Ishikawa (cell line): ENCODE data around the gene C16orf46.

ENCODE experiments used
- CEBPB ChIP-seq: IDR thresholded peaks from 2 replicates; pipeline ENCODE4 v1.6.1; 2012
- CREB1 ChIP-seq: IDR thresholded peaks from 2 replicates; pipeline ENCODE4 v1.6.1; 2012; ENCODE audit warnings: low read depth
- EGR1 ChIP-seq: IDR thresholded peaks from 2 replicates; pipeline ENCODE4 v1.6.1; 2012
- EP300 ChIP-seq: IDR thresholded peaks from 2 replicates; pipeline ENCODE4 v1.6.1; 2012; ENCODE audit warnings: borderline replicate concordance
- FOXM1 ChIP-seq: IDR thresholded peaks from 2 replicates; pipeline ENCODE4 v1.6.1; 2012; ENCODE audit warnings: low read depth, borderline replicate concordance
- NFIC ChIP-seq: IDR thresholded peaks from 2 replicates; pipeline ENCODE4 v1.6.1; 2012
- RAD21 ChIP-seq: IDR thresholded peaks from 2 replicates; pipeline ENCODE4 v1.6.1; 2012; ENCODE audit warnings: low read depth
- TAF1 ChIP-seq: IDR thresholded peaks from 2 replicates; pipeline ENCODE4 v1.6.1; 2012; ENCODE audit warnings: low read depth, mild to moderate bottlenecking
- TCF12 ChIP-seq: IDR thresholded peaks from 2 replicates; pipeline ENCODE4 v1.6.1; 2012; ENCODE audit warnings: low read depth
- TEAD4 ChIP-seq: IDR thresholded peaks from 2 replicates; pipeline ENCODE4 v1.6.1; 2012
- YY1 ChIP-seq: IDR thresholded peaks from 2 replicates; pipeline ENCODE4 v1.6.1; 2012; ENCODE audit warnings: low read depth
- ZBTB7A ChIP-seq: IDR thresholded peaks from 2 replicates; pipeline ENCODE4 v1.6.1; 2012; ENCODE audit warnings: low read depth
- TF ChIP-seq, protein P1 (sequence below): IDR thresholded peaks from 2 replicates; pipeline ENCODE4 v1.6.1; 2012; ENCODE audit warnings: low read depth, mild to moderate bottlenecking
- TF ChIP-seq, protein P2 (sequence below): IDR thresholded peaks from 2 replicates; pipeline ENCODE4 v1.6.1; 2012
- TF ChIP-seq, protein P3 (sequence below): IDR thresholded peaks from 2 replicates; pipeline ENCODE4 v1.6.1; 2012

C16orf46 gene

DNA sequence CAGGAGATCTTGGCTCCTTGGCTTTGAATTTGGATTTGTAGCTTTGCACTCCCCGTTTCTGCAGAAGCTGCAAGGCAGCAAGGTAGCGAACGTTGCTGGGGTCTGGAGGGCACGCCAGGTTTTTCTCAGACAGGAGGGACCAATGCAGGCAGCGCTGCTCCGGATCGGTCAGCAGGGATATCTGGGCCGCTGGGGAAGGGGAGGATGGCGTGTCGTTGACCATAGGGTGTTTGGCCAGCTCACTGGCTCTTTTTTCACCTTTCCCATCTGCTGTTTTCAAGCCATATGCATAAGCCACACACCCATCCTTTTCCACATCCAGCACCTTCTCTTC is 15.8 kb downstream of the C16orf46 start:
- TF ChIP-seq TEAD4 (no peak), RAD21 (no peak), CREB1 (no peak), CEBPB (no peak), TAF1 (no peak), ZBTB7A (no peak), FOXM1 (no peak), EGR1 (no peak), NFIC (no peak), YY1 (no peak)
- TF ChIP-seq, protein P1, sequence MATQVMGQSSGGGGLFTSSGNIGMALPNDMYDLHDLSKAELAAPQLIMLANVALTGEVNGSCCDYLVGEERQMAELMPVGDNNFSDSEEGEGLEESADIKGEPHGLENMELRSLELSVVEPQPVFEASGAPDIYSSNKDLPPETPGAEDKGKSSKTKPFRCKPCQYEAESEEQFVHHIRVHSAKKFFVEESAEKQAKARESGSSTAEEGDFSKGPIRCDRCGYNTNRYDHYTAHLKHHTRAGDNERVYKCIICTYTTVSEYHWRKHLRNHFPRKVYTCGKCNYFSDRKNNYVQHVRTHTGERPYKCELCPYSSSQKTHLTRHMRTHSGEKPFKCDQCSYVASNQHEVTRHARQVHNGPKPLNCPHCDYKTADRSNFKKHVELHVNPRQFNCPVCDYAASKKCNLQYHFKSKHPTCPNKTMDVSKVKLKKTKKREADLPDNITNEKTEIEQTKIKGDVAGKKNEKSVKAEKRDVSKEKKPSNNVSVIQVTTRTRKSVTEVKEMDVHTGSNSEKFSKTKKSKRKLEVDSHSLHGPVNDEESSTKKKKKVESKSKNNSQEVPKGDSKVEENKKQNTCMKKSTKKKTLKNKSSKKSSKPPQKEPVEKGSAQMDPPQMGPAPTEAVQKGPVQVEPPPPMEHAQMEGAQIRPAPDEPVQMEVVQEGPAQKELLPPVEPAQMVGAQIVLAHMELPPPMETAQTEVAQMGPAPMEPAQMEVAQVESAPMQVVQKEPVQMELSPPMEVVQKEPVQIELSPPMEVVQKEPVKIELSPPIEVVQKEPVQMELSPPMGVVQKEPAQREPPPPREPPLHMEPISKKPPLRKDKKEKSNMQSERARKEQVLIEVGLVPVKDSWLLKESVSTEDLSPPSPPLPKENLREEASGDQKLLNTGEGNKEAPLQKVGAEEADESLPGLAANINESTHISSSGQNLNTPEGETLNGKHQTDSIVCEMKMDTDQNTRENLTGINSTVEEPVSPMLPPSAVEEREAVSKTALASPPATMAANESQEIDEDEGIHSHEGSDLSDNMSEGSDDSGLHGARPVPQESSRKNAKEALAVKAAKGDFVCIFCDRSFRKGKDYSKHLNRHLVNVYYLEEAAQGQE, result no peak
- TF ChIP-seq, protein P2, sequence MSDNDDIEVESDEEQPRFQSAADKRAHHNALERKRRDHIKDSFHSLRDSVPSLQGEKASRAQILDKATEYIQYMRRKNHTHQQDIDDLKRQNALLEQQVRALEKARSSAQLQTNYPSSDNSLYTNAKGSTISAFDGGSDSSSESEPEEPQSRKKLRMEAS, result no peak
- TF ChIP-seq, protein P3, sequence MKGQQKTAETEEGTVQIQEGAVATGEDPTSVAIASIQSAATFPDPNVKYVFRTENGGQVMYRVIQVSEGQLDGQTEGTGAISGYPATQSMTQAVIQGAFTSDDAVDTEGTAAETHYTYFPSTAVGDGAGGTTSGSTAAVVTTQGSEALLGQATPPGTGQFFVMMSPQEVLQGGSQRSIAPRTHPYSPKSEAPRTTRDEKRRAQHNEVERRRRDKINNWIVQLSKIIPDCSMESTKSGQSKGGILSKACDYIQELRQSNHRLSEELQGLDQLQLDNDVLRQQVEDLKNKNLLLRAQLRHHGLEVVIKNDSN, result no peak

DNA sequence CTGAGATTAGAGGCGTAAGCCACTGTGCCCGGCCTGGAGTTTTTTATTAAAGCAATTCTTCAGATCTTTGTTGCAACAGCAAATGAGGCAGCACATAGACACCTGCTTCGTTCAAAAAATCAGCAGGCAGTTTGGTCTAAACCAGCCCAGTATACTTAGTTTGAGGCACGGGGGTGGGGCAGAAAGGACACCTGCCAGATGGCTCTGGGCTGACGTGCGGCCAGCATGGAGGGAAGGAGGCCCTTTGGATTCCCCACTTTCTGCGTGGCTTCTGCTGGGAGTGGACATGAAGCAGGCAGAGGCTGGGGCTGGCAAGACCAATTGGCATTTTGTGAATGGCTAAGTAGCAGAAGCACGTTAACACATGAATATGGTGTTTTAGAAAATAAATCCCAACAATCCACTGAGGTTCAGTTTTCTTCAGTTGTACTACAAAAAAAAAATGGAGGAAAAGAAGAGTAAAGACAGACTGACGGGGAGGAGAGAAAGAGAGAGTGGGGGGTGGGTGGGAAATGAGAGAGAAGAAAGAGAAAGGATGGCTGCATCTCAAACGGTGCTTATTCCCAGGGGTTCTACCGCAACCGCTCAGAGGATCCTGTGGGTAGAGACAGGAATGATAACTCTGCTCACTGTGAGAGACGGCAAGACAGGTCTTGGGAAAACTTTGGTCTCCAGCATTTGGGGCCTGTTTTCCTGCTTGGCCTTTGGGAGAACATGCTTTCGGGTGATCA is 16.3 kb downstream of the C16orf46 start:
- TF ChIP-seq CEBPB, result no peak
- TF ChIP-seq EGR1, result no peak
- TF ChIP-seq RAD21, result no peak
- no peak for TF ChIP-seq TEAD4
- TF ChIP-seq, protein P1, result no peak
- TF ChIP-seq, protein P2, result no peak
- TF ChIP-seq NFIC, result no peak
- no peak for TF ChIP-seq FOXM1
- TF ChIP-seq, protein P3, result no peak
- TF ChIP-seq TAF1, result no peak
- no peak for TF ChIP-seq YY1
- TF ChIP-seq TCF12, result no peak
- no peak for TF ChIP-seq CREB1
- TF ChIP-seq ZBTB7A, result no peak
- no peak for TF ChIP-seq EP300

DNA sequence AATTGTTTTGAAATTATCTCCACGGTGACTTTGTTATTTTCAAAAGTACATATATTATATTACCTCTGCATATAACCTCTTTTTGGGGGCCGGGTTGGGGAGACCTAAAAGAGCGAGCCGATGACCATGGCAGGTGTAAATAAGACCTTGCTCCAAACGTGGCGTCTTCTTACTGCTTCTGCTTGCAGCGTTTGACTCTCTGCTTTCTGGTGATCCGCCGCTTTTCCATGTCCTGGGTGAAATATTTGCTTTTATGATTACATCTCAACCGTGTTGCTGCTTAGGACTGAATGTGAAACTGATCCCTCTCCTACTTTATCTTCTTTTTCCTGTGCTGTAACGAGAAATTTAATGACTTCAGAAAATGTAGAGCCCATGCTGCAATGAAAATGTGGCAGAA is 23.3 kb downstream of the C16orf46 start:
- TF ChIP-seq NFIC, result no peak

DNA sequence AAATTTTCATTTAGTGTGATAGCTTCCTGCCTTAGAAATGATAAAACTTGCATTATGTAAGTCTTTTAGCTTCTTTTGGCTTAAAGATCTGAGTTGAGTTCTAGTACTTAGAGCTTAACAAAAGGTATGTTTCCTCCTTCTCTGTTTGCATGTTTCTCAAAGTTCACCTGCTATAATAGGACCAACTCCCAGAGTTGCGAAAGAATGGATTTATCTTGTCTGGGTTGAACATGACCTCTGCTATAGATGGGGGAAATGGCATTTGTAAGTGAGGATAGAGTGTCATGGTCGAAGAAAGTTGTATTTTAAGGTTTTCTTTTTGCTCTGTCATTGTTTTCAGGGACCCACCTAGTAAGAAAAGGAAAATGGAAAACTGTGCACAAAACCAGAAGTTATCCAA is 34.2 kb downstream of the C16orf46 start:
- TF ChIP-seq, protein P3, result no peak
- TF ChIP-seq RAD21, result no peak
- no peak for TF ChIP-seq EP300
- TF ChIP-seq FOXM1, result no peak
- no peak for TF ChIP-seq CEBPB
- TF ChIP-seq TAF1, result no peak

DNA sequence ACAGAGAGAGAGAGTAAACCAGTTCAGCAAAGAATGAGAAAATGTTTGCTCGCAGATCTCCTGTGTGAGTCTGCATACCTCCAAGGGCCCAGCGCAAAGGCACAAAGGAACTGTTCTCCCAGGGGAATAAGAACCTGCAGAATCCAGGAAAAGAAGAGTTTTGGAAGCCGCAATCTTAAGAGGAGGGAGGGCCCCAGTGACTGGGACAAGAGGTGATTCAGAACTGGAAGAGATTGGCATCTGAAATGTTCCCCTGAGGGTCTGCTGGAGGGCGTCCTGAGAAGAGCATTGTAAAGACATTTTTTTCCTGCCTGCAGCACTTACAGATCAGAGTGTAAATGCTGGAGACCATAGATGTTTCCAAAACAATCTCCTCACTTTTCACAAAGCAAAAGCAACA is 35.3 kb downstream of the C16orf46 start:
- TF ChIP-seq CEBPB (no peak), RAD21 (no peak), FOXM1 (no peak), YY1 (no peak), EGR1 (no peak)
- TF ChIP-seq, protein P1, result no peak
- TF ChIP-seq, protein P3, result no peak
